Endothelial cell of umbilical vein (primary cell): Measurements from ENCODE around the gene BRF1. TPM values are rescaled to one million over a fixed set of nuclear protein-coding genes. Genes with fewer than 3 reads are reported as not detected.

ENCODE experiments used
- BruUV-seq: library from RNA; stranded (reverse); fragments of 400-500 nt; replicated peaks from 2 replicates; lab custom pipeline; 2021; lab: Mats Ljungman, UMichigan
- CTCF ChIA-PET: fragments of 300-600, 350-600 bp; sonication (Branson Sonifier 250); formaldehyde crosslinking; loops from one replicate; lab custom pipeline; 2021; ENCODE audit warnings: antibody characterized with exemption, inconsistent platforms; lab: Charles Lee
- POLR2A ChIA-PET: fragments of 300-600, 350-600 bp; sonication (Branson Sonifier 250); formaldehyde crosslinking; loops from one replicate; lab custom pipeline; 2021; ENCODE audit warnings: antibody characterized with exemption, inconsistent platforms; lab: Charles Lee
- DNase-seq: peaks from one replicate; pipeline ENCODE4 v3.0.0-alpha.2; 2011; ENCODE audit warnings: low read depth, low spot score
- FAIRE-seq: peaks from 2 replicates; lab custom pipeline; 2011; peaks lifted over from hg19 to GRCh38; lab: Jason Lieb, UNC
- H2AFZ ChIP-seq: 2 replicates; pipeline ENCODE4 v1.6.0; 2012; ENCODE audit warnings: low read depth, low read length, control low read depth, inconsistent platforms
- H3K27ac ChIP-seq: 2 replicates; pipeline ENCODE4 v1.5.1; 2011; ENCODE audit warnings: low read depth, mild to moderate bottlenecking, control low read depth, low read length, moderate library complexity; ENCODE audit not compliant: insufficient read depth
- H3K27me3 ChIP-seq, 2 experiments: 2 replicates each; pipeline versions ENCODE4 v1.6.0 to v1.6.1; 2011; ENCODE audit warnings: low read length in 2 of 2, mixed read lengths in 1 of 2; ENCODE audit not compliant: control insufficient read depth in 2 of 2, insufficient read depth in 2 of 2
- H3K36me3 ChIP-seq, 2 experiments: 2 replicates in 1 of 2; 3 replicates in 1 of 2; pipeline ENCODE4 v1.5.1; 2011; ENCODE audit warnings: low read length in 2 of 2, mild to moderate bottlenecking in 1 of 2, moderate library complexity in 1 of 2; ENCODE audit not compliant: control insufficient read depth in 2 of 2, insufficient read depth in 2 of 2; ENCODE audit errors: extremely low read depth in 1 of 2
- H3K4me1 ChIP-seq: 3 replicates; pipeline ENCODE4 v1.5.1; 2011; ENCODE audit warnings: mild to moderate bottlenecking, low read length; ENCODE audit not compliant: control insufficient read depth, insufficient read depth; ENCODE audit errors: extremely low read depth
- H3K4me2 ChIP-seq: 2 replicates; pipeline ENCODE4 v1.6.1; 2011; ENCODE audit warnings: low read length, control low read depth, mixed read lengths; ENCODE audit not compliant: insufficient read depth
- H3K4me3 ChIP-seq, 3 experiments: fragments of 200-600 bp in 1 of 3; sonication (generic), shearing (Covaris generic) in 1 of 3; replicated peaks in 1 of 3; 2 replicates each; pipeline ENCODE4 v1.5.1; 2011 to 2016; ENCODE audit warnings: control low read depth in 3 of 3, low read length in 3 of 3, mild to moderate bottlenecking in 2 of 3, inconsistent platforms in 1 of 3, low read depth in 1 of 3, moderate library complexity in 1 of 3; ENCODE audit not compliant: insufficient read depth in 1 of 3
- H3K79me2 ChIP-seq: 2 replicates; pipeline ENCODE4 v1.6.0; 2012; ENCODE audit warnings: low read length, inconsistent platforms; ENCODE audit not compliant: control insufficient read depth, insufficient read depth
- H3K9ac ChIP-seq: replicated peaks from 2 replicates; pipeline ENCODE3; 2011; ENCODE audit warnings: low read length, control low read depth; ENCODE audit not compliant: insufficient read depth; ENCODE audit errors: extremely low read depth
- H3K9me1 ChIP-seq: replicated peaks from 3 replicates; pipeline ENCODE4 v1.6.0; 2011; ENCODE audit warnings: mild to moderate bottlenecking, low read length; ENCODE audit not compliant: control insufficient read depth, insufficient read depth; ENCODE audit errors: extremely low read depth
- H3K9me3 ChIP-seq: replicated peaks from 2 replicates; pipeline ENCODE4 v1.5.1; 2012; ENCODE audit warnings: low read length, inconsistent platforms; ENCODE audit not compliant: control insufficient read depth, insufficient read depth
- H4K20me1 ChIP-seq: replicated peaks from 2 replicates; pipeline ENCODE3; 2011; ENCODE audit warnings: mild to moderate bottlenecking, low read length; ENCODE audit not compliant: control insufficient read depth, insufficient read depth; ENCODE audit errors: extremely low read depth
- CTCF ChIP-seq, 2 donors: IDR thresholded peaks; 1 replicate in 1 of 2; 2 replicates in 1 of 2; pipeline ENCODE4 v1.5.1; 2011; ENCODE audit warnings: low read length in 2 of 2, mild to moderate bottlenecking in 2 of 2, moderate library complexity in 2 of 2, control low read depth in 1 of 2, inconsistent platforms in 1 of 2, low read depth in 1 of 2; ENCODE audit not compliant: insufficient read depth in 1 of 2; ENCODE audit errors: extremely low read depth in 1 of 2
- EZH2 ChIP-seq: IDR thresholded peaks from 2 replicates; pipeline ENCODE4 v1.6.1; 2012; ENCODE audit warnings: borderline replicate concordance, low read depth, mild to moderate bottlenecking, moderate library complexity, low read length, inconsistent platforms; ENCODE audit not compliant: severe bottlenecking
- FOS ChIP-seq: IDR thresholded peaks from 2 replicates; pipeline ENCODE4 v1.6.1; 2011; ENCODE audit warnings: mild to moderate bottlenecking, low read length, moderate library complexity, borderline replicate concordance; ENCODE audit not compliant: insufficient read depth
- GATA2 ChIP-seq: IDR thresholded peaks from 2 replicates; pipeline ENCODE4 v1.7.0; 2011; ENCODE audit warnings: low read depth, mild to moderate bottlenecking, moderate library complexity, mixed read lengths, low read length; ENCODE audit not compliant: insufficient read length, insufficient read depth
- JUN ChIP-seq: IDR thresholded peaks from 2 replicates; pipeline ENCODE4 v1.6.1; 2011; ENCODE audit warnings: borderline replicate concordance, low read depth; ENCODE audit not compliant: insufficient read length, insufficient read depth
- MAX ChIP-seq: IDR thresholded peaks from 2 replicates; pipeline ENCODE4 v1.6.1; 2011; ENCODE audit not compliant: insufficient read depth, insufficient read length
- MYC ChIP-seq: IDR thresholded peaks from one replicate; pipeline ENCODE4 v1.6.1; 2011; ENCODE audit warnings: mild to moderate bottlenecking, low read depth, low read length
- POLR2A ChIP-seq: IDR thresholded peaks from 2 replicates; pipeline ENCODE4 v1.6.1; 2012; ENCODE audit warnings: low read depth, mild to moderate bottlenecking, control low read depth, low read length
- POLR2AphosphoS5 ChIP-seq: IDR thresholded peaks from 2 replicates; pipeline ENCODE4 v1.6.1; 2012; ENCODE audit warnings: low read depth, mild to moderate bottlenecking, control low read depth, low read length, moderate library complexity; ENCODE audit not compliant: insufficient read depth
- dilution Hi-C: fragments of 300-500 bp; cut with MboI; formaldehyde crosslinking; loops from one replicate; pipeline ENCODE4 v1.15.0; 2019; ENCODE audit warnings: low sequenced_read_pairs; ENCODE audit not compliant: extremely low pct_ligation_motif_present
- intact Hi-C: fragments of 100-400 bp; cut with micrococcal nuclease; formaldehyde crosslinking; loops from one replicate; pipeline ENCODE4 v1.10.0; 2022
- polyA plus RNA-seq, 4 experiments: library from polyadenylated mRNA; depleted of rRNA in 3 of 4; stranded (reverse) in 3 of 4; unstranded in 1 of 4; fragments of >200 nt; gene quantifications; 2 replicates each; pipeline versions ENCODE4 v1.2.1 to v1.2.3, GENCODE V29; 2011 to 2012; ENCODE audit warnings: missing spikeins in 1 of 4
- total RNA-seq: library from RNA; stranded (reverse); gene quantifications from 2 replicates; pipeline ENCODE4 v1.2.3, GENCODE V29; 2021

Gene BRF1
- total and polyA plus RNA-seq, 2 donors (not counting 3 experiments of a cell fraction or from before 2014, with no cell fraction given), result 19.0 to 47.2 TPM

GRCh38 chr14:105223770-105224544 lies 76.8 kb downstream of the BRF1 start:
- FAIRE-seq (no peak), DNase-seq (no peak)
- Histone ChIP-seq H3K36me3 (peaks cover 0 to 20% of the 10 kb centered on the region in 2 experiments), H2AFZ (no peak overlapping the region), H4K20me1 (no peaks in the 10 kb centered on the region), H3K4me3 (no peak overlapping the region), H3K9me3 (no peaks in the 10 kb centered on the region), H3K4me1 (no peaks in the 10 kb centered on the region), H3K27me3 (no peaks in the 10 kb centered on the region), H3K9me1 (no peaks in the 10 kb centered on the region), H3K9ac (no peak overlapping the region), H3K27ac (no peak overlapping the region), H3K79me2 (no peaks in the 10 kb centered on the region), H3K4me2 (no peak overlapping the region)
- POLR2A ChIA-PET, result interaction anchor here (0.6 kb wide), 1 partner anchor 202 kb away, joined by 5 read pairs; no protein-coding TSS in a partner anchor
- CTCF ChIA-PET, result no interaction called here
- no peak for TF ChIP-seq CTCF (IDR thresholded peaks at IDR 0.05; ENCODE audit: extremely low read depth in 1 of 2, insufficient read depth in 1 of 2, low read depth in 1 of 2, low read length in 2 of 2)
- intact Hi-C loops (no loop called here), dilution Hi-C loops (no loop called here)
- no TSS peak for BruUV-seq

- Histone ChIP-seq H3K4me2 (no peak overlapping the region), H2AFZ (no peak overlapping the region), H3K79me2 (no peaks in the 10 kb centered on the region), H3K27ac (no peak overlapping the region), H3K27me3 (no peaks in the 10 kb centered on the region), H3K9me1 (no peaks in the 10 kb centered on the region), H3K4me3 (no peak overlapping the region), H3K9ac (no peak overlapping the region), H3K9me3 (no peaks in the 10 kb centered on the region), H3K4me1 (no peaks in the 10 kb centered on the region), H4K20me1 (no peaks in the 10 kb centered on the region), H3K36me3 (peaks cover 0 to 23% of the 10 kb centered on the region in 2 experiments)
- CTCF ChIA-PET, result no interaction called here
- TF ChIP-seq GATA2 (no peak), EZH2 (no peak), POLR2AphosphoS5 (no peak), JUN (no peak), POLR2A (no peak), CTCF (IDR thresholded peaks at IDR 0.05; ENCODE audit: extremely low read depth in 1 of 2, insufficient read depth in 1 of 2, low read depth in 1 of 2, low read length in 2 of 2) (no peak), FOS (no peak), MAX (no peak), MYC (no peak)
- intact Hi-C loops (no loop called here), dilution Hi-C loops (no loop called here)
- no TSS peak for BruUV-seq
- DNase-seq (no peak), FAIRE-seq (no peak)
- POLR2A ChIA-PET, result no interaction called here
These were observed 77.5 kb downstream of the BRF1 start for GRCh38 chr14:105223260-105223659.
